H1 (cell line): ENCODE results near the gene MATN1. TPM values are rescaled to one million over a fixed set of nuclear protein-coding genes. Genes with fewer than 3 reads are reported as not detected.

Experiments used
- ASH2L ChIP-seq: fragments of 200-600, 300-600 bp; sonication (generic); IDR thresholded peaks from one replicate; pipeline ENCODE4 v1.7.1; 2017; ENCODE audit warnings: low read length
- ATF3 ChIP-seq: IDR thresholded peaks from 2 replicates; pipeline ENCODE4 v1.6.1; 2011; ENCODE audit warnings: low read depth, mild to moderate bottlenecking, low read length; ENCODE audit not compliant: insufficient read depth
- BACH1 ChIP-seq: IDR thresholded peaks from 2 replicates; pipeline ENCODE4 v1.6.1; 2012; ENCODE audit warnings: low read length, improper control_type of control experiment
- CBX5 ChIP-seq: fragments of 300-800, 300-1000 bp; sonication (generic); IDR thresholded peaks from 2 replicates; pipeline ENCODE4 v1.7.1; 2016; ENCODE audit warnings: antibody characterized with exemption, low read length, low read depth
- CHD7 ChIP-seq: fragments of 300-600 bp; sonication (generic); IDR thresholded peaks from 2 replicates; pipeline ENCODE4 v1.7.1; 2012; ENCODE audit warnings: low read length, moderate library complexity, mild to moderate bottlenecking, inconsistent platforms; ENCODE audit not compliant: insufficient replicate concordance
- EGR1 ChIP-seq: IDR thresholded peaks from 2 replicates; pipeline ENCODE4 v1.6.1; 2011; ENCODE audit warnings: low read depth, low read length, borderline replicate concordance
- EZH2 ChIP-seq: fragments of 200-600 bp; sonication (generic); IDR thresholded peaks from 2 replicates; pipeline ENCODE4 v1.7.1; 2012; ENCODE audit warnings: low read depth, mild to moderate bottlenecking, moderate library complexity, low read length, inconsistent platforms; ENCODE audit not compliant: severe bottlenecking
- KDM4A ChIP-seq: IDR thresholded peaks from one replicate; pipeline ENCODE4 v1.7.1; 2012; ENCODE audit warnings: low read depth, mild to moderate bottlenecking, moderate library complexity, low read length, inconsistent platforms; ENCODE audit not compliant: severe bottlenecking
- KDM5A ChIP-seq: fragments of 200-600 bp; IDR thresholded peaks from 2 replicates; pipeline ENCODE4 v1.7.1; 2012; ENCODE audit warnings: mild to moderate bottlenecking, low read length, inconsistent platforms, mixed read lengths
- RFX5 ChIP-seq: IDR thresholded peaks from 2 replicates; pipeline ENCODE4 v1.6.1; 2011; ENCODE audit warnings: low read depth, low read length, improper control_type of control experiment, borderline replicate concordance
- ZNF274 ChIP-seq: IDR thresholded peaks from 2 replicates; pipeline ENCODE4 v1.7.0; 2012; ENCODE audit warnings: low read length, borderline replicate concordance; ENCODE audit errors: extremely low read depth
- polyA plus RNA-seq, 7 experiments: library from polyadenylated mRNA; depleted of rRNA in 3 of 7; stranded (reverse) in 5 of 7; unstranded in 2 of 7; fragments of >200 nt in 5 of 7; fragments of 200-250 nt in 2 of 7; gene quantifications; 1 replicate in 5 of 7; 2 replicates in 1 of 7; 4 replicates in 1 of 7; pipeline versions ENCODE4 v1.2.1 to v1.2.3, GENCODE V29; 2011 to 2013; ENCODE audit warnings: missing spikeins in 2 of 7, mixed read lengths in 2 of 7
- total RNA-seq: library from RNA; stranded (reverse); fragmentation: NEBNext Ultra II Directional; extraction: Animal tissue kit (Norgen Biotek cat#: 25700); gene quantifications from 2 replicates; pipeline ENCODE4 v1.2.1, GENCODE V29; 2021

Gene MATN1
- total and polyA plus RNA-seq, 2 of the 8 experiments (the other 6 are each of a cell fraction or from before 2014, with no cell fraction given): 0.12 to 0.28 TPM

- TF ChIP-seq CHD7: no peak
- TF ChIP-seq RFX5: no peak
- TF ChIP-seq ASH2L: no peak
- TF ChIP-seq KDM4A: no peak
- no peak for TF ChIP-seq KDM5A
- no peak for TF ChIP-seq BACH1
- TF ChIP-seq EZH2: no peak
- no peak for TF ChIP-seq CBX5
- TF ChIP-seq EGR1: no peak
- TF ChIP-seq ZNF274: no peak
- no peak for TF ChIP-seq ATF3
Measured at GRCh38 chr1:30758785-30759380, 35.5 kb upstream of the MATN1 start (continued).
